ENCODE results near the gene GAS6.

Gene GAS6

GRCh38 chr13:113864273-113864890 lies 506 bp upstream of the GAS6 start:
- DNase-seq: no peak

DNA sequence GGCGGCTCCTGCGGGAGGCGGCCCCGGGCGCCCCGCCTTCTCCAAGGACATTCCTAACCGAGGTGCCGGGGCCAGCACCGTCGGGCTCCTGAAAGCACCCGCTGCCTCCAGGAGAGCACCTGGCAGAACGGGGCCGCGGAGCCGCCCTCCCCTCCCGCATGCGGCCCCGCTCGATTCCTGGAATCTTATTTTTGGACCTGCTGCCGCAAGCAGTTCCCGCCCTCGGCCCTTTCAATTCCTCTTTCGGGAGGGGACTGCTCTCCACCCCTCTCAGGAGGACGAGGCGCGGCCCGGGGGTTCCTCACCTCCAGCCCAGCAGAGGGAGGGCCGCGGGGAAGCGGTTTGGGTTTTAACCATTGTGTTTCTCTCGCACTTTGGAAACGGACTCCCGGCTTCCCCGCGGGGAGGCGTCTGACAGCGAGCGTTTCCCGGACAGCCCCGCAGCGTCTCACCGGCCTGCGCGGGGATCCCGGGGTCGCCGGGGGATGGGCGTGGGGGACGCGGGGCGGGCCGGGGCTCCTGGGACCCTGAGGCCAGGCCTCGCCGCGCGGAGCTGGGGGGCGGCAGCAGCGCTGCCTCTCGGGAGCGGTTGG lies 849 bp downstream of the GAS6 start:
- no peak for DNase-seq

GRCh38 chr13:113862191-113862930 lies 1.5 kb downstream of the GAS6 start:
- no peak for DNase-seq

DNA sequence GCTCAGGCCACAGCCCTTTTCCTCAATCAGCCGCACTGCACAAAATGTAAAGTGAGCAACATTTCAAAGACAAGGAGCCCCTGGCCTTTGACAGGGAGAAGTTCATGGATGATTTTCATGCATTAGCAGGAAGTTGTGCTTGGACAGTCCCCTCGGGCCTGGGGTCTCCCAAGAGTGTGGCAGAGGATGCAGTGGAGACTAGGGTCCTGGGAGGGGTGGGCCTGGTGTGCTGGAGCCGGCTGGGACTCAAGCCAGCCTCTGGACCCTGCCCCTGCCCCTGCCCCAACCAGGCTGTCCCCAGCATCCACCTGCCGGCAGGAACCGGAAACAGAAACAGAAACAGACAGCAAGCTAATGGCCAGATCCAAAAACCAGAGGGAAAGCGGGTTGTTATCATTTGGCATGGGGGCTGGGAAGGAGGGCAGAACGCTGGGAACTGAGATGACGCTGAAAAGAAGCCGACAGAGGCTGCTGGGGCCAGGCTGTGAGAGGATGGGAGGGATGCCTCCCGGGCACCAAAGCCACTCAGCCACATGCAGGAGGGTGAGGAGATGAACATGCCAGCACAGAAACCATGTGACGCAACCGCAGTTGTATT lies 2.3 kb downstream of the GAS6 start:
- DNase-seq: no peak

DNA sequence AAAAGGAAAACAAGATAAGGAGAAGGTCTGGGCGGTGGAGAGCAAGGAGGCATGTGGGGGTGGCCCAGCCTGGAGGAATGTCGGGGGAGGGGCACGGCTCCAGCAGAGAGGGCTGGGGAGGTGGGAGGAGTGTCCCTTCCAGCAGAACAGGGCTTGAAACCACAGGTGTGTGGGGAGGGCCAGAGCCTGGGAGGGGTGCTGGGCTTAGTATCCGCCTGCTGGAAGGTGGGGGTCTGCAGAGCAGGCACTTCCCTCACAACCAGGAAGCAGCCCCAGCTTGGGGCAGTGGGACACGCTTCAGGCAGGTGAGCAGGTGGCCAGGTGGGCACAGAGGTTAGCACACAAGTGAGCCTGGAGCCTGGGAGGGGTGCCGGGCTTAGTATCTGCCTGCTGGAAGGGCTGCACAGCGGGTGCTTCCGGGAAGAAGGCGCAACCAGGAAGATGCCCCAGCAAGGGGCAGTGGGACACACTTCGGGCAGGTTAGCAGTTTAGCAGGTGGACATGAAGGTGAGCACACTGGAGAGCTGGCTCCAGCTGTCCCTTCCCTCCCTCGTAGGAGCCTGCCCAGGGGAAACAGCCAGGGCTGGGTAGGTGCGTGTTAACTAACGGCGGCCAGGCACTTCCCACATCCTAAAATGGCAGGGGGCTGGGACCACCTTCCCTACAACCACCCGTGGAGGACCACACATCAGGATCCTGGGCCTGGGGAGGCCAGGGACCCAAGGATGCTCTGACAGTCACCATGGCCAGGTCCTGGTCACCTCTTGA lies 3.0 kb downstream of the GAS6 start:
- no peak for DNase-seq

DNA sequence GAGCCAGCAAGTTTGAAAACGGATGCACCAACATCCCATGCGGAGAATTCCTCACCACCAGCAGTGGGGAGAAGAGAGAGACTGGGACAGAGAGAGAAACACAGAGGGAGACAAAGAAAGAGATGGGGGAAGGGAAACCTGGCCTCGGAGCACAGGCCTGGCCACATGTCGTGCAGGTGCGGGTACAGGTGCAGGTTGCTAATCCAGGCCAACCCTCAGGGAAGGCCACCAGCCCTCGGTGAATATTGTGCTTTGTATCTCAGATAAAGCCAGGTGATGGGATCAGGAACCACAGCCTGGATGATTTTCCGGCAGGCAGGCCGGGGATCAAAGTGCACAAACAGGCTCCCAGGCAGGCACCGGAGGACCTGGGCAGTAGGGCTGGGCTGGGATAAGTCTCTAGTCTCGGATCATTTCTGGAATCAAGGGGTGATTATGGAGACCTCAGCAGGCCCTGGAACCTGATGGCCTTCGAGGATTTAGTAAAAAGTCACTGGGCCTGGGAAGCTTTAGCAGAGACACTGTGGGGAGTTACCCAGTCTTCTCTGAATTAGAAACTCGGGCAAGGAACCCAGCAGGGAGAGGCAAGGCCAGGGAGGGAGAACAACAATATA lies 3.7 kb downstream of the GAS6 start:
- DNase-seq: no peak

DNA sequence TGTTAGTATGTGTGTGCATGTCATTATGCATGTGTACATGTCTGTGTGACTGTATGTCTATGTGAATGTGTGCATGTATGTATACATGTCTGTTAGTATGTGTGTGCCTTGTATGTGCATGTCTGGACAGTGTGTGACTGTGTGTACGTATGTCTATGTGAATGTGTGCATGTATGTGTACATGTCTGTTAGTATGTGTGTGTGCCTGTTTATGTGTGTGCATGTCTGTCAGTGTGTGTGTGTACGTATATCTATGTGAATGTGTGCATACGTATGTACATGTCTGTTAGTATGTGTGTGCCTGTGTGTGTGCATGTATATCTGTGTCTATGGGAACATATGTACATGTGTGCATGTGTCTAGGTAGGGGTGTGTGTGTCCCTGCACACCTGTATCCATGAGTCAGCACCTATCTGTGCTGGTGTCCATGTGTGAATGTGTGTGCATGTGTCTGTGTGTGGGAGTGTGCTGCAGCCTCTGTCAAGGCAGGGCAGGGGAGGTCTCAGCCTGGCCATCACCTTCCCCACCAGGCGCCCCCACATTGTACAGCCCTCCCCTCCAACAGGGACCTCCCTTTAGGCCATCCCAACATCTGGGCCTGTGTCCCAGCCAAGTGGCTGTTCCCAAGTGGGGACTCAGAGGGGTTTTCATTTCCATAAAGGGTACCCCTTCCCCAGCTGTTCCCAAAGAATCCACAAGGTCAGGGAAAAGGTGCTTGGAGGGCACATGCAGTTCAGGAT lies 4.4 kb downstream of the GAS6 start:
- DNase-seq: no peak

- no peak for DNase-seq
Observed at GRCh38 chr13:113857531-113858195, 6.2 kb downstream of the GAS6 start.

DNA sequence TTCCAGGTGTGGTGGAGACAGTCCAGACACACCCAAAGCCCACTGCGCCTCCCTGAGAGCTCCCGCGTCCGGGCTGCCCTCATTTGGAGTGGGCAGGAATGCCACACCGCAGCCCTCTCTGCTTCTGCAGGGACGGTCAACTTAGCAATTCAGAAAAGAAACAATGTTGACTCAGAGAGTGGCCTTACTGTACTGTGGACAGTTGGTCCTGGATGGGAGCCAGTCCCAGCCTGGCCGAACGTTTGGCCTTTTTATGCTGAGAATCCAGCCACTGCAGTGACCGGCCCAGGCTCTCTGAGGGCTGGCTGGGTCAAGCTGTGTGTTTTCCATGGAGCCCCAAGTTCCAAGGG lies 7.2 kb downstream of the GAS6 start:
- DNase-seq: no peak

DNA sequence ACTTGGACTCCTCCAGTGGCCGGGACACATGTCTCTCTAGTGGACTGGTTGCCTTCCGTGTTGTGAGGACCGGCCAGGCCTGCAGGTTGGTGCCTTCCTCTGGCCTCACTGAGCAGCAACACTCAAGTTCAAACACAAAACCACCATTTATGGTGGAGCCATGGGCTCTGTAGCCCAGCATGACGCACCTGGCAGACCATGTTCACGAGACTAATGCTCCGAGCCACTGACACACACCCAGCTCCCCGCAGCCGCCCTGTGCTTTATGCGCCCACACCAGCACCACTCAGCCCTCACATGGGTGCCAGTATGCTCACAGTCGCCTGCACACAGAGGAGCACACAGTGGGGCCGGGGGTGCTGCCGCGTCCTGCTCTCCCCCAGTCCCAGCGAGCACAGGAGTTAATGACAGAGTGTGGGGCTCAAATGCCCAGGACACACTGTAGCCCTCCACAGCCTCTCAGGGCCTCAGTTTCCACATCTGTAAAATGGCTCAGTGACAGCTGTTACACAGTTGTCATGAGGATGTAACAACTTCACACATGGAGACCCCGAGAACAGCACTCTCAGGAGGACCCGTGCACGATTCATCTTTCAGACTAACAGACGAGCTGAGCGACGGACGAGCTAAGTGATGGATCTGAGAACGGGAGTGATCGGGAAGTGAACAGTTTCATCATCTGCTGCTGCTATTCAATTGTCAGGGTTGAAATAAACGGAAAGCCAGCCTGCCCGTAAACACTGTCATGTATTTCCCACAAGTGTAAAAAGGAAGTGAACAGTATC lies 7.8 kb downstream of the GAS6 start:
- no peak for DNase-seq

GRCh38 chr13:113855012-113855921 lies 8.6 kb downstream of the GAS6 start:
- no peak for DNase-seq

GRCh38 chr13:113854238-113855011 lies 9.5 kb downstream of the GAS6 start:
- no peak for DNase-seq

DNA sequence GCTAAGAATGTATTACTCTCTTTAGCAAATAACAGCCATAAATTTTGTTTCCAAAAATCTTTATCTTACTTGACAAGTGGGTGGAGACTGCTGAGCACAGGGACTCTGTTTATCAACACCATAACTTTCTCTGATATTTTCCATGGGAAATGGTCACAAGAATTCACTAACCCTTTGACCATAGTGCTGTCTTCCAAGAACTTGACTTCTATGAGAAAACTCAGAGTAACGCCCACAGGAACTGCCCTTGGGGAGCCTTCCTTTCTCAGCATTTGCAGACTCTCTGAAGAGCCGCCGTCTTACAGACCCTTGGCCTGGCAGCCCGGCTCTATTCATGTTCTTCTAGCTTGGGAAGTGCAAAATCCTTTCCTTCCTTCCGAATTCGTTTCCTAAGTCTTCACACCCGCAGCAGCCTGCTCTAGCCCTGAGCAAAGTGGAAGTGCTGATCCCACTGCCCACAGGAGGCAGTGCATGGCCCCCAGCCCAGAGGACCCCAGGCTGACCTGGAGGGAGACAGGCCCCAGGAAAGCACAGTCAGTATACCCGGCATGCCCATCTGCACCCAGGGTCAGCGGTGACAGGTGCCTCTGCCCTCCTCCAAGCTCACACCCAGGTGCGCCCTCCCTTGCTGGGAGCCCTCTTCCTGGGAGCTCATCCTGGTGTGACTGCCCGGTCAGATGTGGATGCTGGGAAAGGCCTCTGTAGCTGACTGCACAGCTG lies 10.2 kb downstream of the GAS6 start:
- no peak for DNase-seq

GRCh38 chr13:113852536-113853517 lies 11.0 kb downstream of the GAS6 start:
- no peak for DNase-seq

DNA sequence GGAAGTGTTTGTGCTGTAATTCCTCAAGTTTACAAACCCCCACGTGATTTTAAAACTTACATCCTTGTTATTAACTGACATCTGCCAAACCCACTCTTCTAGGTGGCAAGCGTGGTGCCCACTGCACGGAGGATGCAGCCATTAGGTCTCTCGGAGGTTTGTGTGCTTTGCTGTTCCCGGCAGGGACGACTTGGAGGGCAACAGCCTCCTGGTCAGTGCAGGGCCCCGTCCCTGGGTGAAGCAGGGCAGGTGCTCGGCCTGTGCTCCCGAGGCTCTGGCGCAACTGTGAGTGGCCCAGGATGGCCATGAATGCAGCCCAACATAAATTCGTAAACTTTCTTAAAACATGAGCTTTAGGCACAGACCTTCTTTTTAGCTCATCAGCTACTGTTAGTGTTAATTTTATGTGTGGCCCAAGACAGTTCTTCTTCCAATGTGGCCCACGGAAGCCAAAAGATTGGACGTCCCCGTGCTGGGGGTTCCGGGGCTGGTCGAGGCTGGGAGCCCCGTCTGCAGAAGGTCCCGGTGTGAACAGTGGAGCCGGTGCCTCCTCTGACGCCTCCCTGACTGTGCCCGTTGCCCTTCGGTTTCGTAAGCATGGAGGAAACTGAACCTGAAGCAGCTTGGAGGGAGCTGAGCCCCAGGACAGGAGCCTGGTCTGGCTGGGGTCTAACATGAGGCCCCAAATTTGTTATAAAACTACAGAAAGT lies 11.9 kb downstream of the GAS6 start:
- DNase-seq: no peak

DNA sequence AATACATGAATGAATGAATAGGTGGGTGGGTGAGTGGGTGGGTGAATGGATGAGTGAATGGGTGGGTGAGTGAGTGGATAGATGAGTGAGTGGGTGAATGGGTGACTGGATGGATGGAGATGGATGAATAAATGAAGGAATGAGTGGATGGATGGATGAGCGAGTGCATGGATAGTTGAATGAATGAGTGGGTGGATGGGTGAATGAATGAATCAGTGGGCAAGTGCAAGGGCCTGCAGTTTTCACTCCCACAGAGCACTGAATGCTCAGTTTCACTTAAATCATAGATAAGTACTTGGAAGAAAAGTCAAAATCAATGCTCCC lies 12.4 kb downstream of the GAS6 start:
- no peak for DNase-seq

Measured in CD4-positive, alpha-beta T cell treated with Interleukin-17A for 1 hour (primary cell).